ENCODE measurements around the gene EXOC4. TPM values are rescaled to one million over a fixed set of nuclear protein-coding genes. Genes with fewer than 3 reads are reported as not detected.

EXOC4 gene
- total and polyA plus RNA-seq, 2 of the 13 experiments (the other 11 are each of a cell fraction or from before 2014, with no cell fraction given): 22.5 to 39.0 TPM

DNA sequence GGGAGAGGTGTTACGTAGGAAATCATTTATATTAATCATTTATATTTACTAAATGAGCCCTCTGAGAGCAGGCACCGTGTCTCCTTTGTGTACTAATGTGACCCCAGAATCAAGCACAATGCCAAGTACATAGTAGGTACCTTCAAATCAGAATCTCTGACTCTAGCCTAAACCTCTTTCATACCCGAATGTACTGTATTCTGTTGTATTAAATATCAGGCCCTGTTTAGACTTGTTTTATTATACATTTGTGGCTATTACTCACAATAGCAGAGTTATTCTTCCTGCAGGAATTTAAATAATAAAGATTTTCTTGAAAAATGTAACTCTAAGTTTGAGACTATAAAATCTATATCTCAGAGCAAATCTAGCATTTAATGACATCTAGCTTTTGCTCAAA is 297.3 kb downstream of the EXOC4 start:
- Histone ChIP-seq H3K4me1 (ENCODE audit: insufficient read depth, low read length) (no peaks in the 10 kb centered on the region), H3K27me3 (ENCODE audit: control insufficient read depth in 1 of 2, insufficient read depth in 2 of 2, low read length in 2 of 2) (no peaks in the 10 kb centered on the region), H3K9ac (ENCODE audit: insufficient read depth, low read depth, low read length) (no peak overlapping the region), H3K27ac (ENCODE audit: extremely low read length, insufficient read depth, low read length) (no peak overlapping the region), H4K20me1 (ENCODE audit: insufficient read depth, low read length) (no peaks in the 10 kb centered on the region), H3K36me3 (replicated peaks in 1 of 2; ENCODE audit: control insufficient read depth in 1 of 2, insufficient read depth in 2 of 2, low read length in 2 of 2) (no peaks in the 10 kb centered on the region), H3K79me2 (ENCODE audit: insufficient read depth, low read length) (no peaks in the 10 kb centered on the region), H3K4me2 (ENCODE audit: low read depth, low read length) (no peak overlapping the region), H3K4me3 (replicated peaks in 1 of 3; ENCODE audit: insufficient read depth in 1 of 3, low read depth in 2 of 3, low read length in 3 of 3) (no peak overlapping the region), H3K9me3 (ENCODE audit: low read length) (no peaks in the 10 kb centered on the region), H2AFZ (ENCODE audit: low read length) (no peak overlapping the region)
- CTCF ChIA-PET (ENCODE audit: low intra/inter-chr PET ratio, low total read pairs): no interaction called here
- in situ Hi-C loops (cut with HindIII; ENCODE audit: extremely low pct_ligation_motif_present, low pct_unique_long_range_greater_than_20kb) (no loop called here), intact Hi-C loops (cut with micrococcal nuclease; ENCODE audit: unreplicated experiment) (no loop called here)
- no peak for ATAC-seq
- no TSS peak for BruUV-seq (replicated peaks)
- POLR2A ChIA-PET: no interaction called here
- no peak for DNase-seq (ENCODE audit: low spot score)
- FAIRE-seq: no peak
- WGBS (ENCODE audit: low lambda C conversion rate): 99% methylated on average over 3 of the region's 3 CpGs
- TF ChIP-seq POLR2AphosphoS5 (IDR thresholded peaks at IDR 0.05; ENCODE audit: low read depth, low read length) (no peak), TCF7L2 (IDR thresholded peaks at IDR 0.05; ENCODE audit: low read depth, low read length) (no peak), PCBP2 (optimal IDR thresholded peaks at IDR 0.05; ENCODE audit: low read depth, low read length, poor library complexity, severe bottlenecking) (no peak), SMAD3 (CRISPR knock-in tag; IDR thresholded peaks at IDR 0.05) (no peak), ZFP90 (CRISPR knock-in tag; IDR thresholded peaks at IDR 0.05; ENCODE audit: borderline replicate concordance) (no peak), HNRNPK (IDR thresholded peaks at IDR 0.05; ENCODE audit: low read depth, low read length, poor library complexity, severe bottlenecking) (no peak), SNAPC2 (CRISPR knock-in tag; IDR thresholded peaks at IDR 0.05) (no peak), HNF4G (IDR thresholded peaks at IDR 0.05; ENCODE audit: borderline replicate concordance, low read depth, low read length) (no peak), HNF4G (CRISPR knock-in tag; IDR thresholded peaks at IDR 0.05; ENCODE audit: borderline replicate concordance, low read depth) (no peak), SKI (IDR thresholded peaks at IDR 0.05; ENCODE audit: partially characterized antibody) (no peak)
- TF ChIP-seq, protein P1, sequence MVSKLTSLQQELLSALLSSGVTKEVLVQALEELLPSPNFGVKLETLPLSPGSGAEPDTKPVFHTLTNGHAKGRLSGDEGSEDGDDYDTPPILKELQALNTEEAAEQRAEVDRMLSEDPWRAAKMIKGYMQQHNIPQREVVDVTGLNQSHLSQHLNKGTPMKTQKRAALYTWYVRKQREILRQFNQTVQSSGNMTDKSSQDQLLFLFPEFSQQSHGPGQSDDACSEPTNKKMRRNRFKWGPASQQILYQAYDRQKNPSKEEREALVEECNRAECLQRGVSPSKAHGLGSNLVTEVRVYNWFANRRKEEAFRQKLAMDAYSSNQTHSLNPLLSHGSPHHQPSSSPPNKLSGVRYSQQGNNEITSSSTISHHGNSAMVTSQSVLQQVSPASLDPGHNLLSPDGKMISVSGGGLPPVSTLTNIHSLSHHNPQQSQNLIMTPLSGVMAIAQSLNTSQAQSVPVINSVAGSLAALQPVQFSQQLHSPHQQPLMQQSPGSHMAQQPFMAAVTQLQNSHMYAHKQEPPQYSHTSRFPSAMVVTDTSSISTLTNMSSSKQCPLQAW (CRISPR knock-in tag; IDR thresholded peaks at IDR 0.05): no peak
- TF ChIP-seq, protein P2, sequence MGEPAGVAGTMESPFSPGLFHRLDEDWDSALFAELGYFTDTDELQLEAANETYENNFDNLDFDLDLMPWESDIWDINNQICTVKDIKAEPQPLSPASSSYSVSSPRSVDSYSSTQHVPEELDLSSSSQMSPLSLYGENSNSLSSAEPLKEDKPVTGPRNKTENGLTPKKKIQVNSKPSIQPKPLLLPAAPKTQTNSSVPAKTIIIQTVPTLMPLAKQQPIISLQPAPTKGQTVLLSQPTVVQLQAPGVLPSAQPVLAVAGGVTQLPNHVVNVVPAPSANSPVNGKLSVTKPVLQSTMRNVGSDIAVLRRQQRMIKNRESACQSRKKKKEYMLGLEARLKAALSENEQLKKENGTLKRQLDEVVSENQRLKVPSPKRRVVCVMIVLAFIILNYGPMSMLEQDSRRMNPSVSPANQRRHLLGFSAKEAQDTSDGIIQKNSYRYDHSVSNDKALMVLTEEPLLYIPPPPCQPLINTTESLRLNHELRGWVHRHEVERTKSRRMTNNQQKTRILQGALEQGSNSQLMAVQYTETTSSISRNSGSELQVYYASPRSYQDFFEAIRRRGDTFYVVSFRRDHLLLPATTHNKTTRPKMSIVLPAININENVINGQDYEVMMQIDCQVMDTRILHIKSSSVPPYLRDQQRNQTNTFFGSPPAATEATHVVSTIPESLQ (CRISPR knock-in tag; conservative IDR thresholded peaks at IDR 0.05): no peak
- TF ChIP-seq, protein P3, sequence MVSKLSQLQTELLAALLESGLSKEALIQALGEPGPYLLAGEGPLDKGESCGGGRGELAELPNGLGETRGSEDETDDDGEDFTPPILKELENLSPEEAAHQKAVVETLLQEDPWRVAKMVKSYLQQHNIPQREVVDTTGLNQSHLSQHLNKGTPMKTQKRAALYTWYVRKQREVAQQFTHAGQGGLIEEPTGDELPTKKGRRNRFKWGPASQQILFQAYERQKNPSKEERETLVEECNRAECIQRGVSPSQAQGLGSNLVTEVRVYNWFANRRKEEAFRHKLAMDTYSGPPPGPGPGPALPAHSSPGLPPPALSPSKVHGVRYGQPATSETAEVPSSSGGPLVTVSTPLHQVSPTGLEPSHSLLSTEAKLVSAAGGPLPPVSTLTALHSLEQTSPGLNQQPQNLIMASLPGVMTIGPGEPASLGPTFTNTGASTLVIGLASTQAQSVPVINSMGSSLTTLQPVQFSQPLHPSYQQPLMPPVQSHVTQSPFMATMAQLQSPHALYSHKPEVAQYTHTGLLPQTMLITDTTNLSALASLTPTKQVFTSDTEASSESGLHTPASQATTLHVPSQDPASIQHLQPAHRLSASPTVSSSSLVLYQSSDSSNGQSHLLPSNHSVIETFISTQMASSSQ (IDR thresholded peaks at IDR 0.05; ENCODE audit: low read depth): no peak
- TF ChIP-seq, protein P3 (CRISPR knock-in tag; IDR thresholded peaks at IDR 0.05; ENCODE audit: borderline replicate concordance): no peak
- TF ChIP-seq, protein P4, sequence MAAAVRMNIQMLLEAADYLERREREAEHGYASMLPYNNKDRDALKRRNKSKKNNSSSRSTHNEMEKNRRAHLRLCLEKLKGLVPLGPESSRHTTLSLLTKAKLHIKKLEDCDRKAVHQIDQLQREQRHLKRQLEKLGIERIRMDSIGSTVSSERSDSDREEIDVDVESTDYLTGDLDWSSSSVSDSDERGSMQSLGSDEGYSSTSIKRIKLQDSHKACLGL (CRISPR knock-in tag; IDR thresholded peaks at IDR 0.05): no peak

Data from HepG2 (cell line).